ENCODE measurements around the gene LAMP5.

Gene LAMP5

GRCh38 chr20:9500121-9500520, 14.3 kb upstream of the LAMP5 start:
- no peak for DNase-seq (ENCODE audit: low read depth)

GRCh38 chr20:9501473-9501872, 12.9 kb upstream of the LAMP5 start:
- DNase-seq (ENCODE audit: low read depth) = no peak

GRCh38 chr20:9503526-9504245, 10.7 kb upstream of the LAMP5 start:
- no peak for DNase-seq (ENCODE audit: low read depth)

GRCh38 chr20:9506280-9506821, 8.0 kb upstream of the LAMP5 start:
- no peak for DNase-seq (ENCODE audit: low read depth)

GRCh38 chr20:9506964-9507369, 7.4 kb upstream of the LAMP5 start:
- no peak for DNase-seq (ENCODE audit: low read depth)

- DNase-seq (ENCODE audit: low read depth) = no peak
Measured at GRCh38 chr20:9507544-9508239, 6.7 kb upstream of the LAMP5 start.

GRCh38 chr20:9508240-9508661, 6.1 kb upstream of the LAMP5 start:
- no peak for DNase-seq (ENCODE audit: low read depth)

GRCh38 chr20:9508696-9509178, 5.7 kb upstream of the LAMP5 start:
- no peak for DNase-seq (ENCODE audit: low read depth)

- DNase-seq (ENCODE audit: low read depth) = no peak
Measured at GRCh38 chr20:9509246-9509645, 5.1 kb upstream of the LAMP5 start.

- DNase-seq (ENCODE audit: low read depth) = no peak
Measured at GRCh38 chr20:9510911-9511310, 3.5 kb upstream of the LAMP5 start.

- DNase-seq (ENCODE audit: low read depth) = no peak
Measured at GRCh38 chr20:9514072-9514460, 324 bp upstream of the LAMP5 start.

- DNase-seq (ENCODE audit: low read depth) = no peak
Measured at GRCh38 chr20:9515214-9515585, 810 bp downstream of the LAMP5 start.

GRCh38 chr20:9515741-9516233, 1.4 kb downstream of the LAMP5 start:
- DNase-seq (ENCODE audit: low read depth) = no peak

GRCh38 chr20:9516234-9516871, 2.0 kb downstream of the LAMP5 start:
- DNase-seq (ENCODE audit: low read depth) = no peak

- DNase-seq (ENCODE audit: low read depth) = no peak
Measured at GRCh38 chr20:9517297-9518162, 3.1 kb downstream of the LAMP5 start.

GRCh38 chr20:9518576-9519175, 4.3 kb downstream of the LAMP5 start:
- no peak for DNase-seq (ENCODE audit: low read depth)

- DNase-seq (ENCODE audit: low read depth) = no peak
Measured at GRCh38 chr20:9520086-9520485, 5.7 kb downstream of the LAMP5 start.

- no peak for DNase-seq (ENCODE audit: low read depth)
Measured at GRCh38 chr20:9523636-9524035, 9.2 kb downstream of the LAMP5 start.

GRCh38 chr20:9531581-9531980, 17.2 kb downstream of the LAMP5 start:
- no peak for DNase-seq (ENCODE audit: low read depth)

- DNase-seq (ENCODE audit: low read depth) = no peak
Measured at GRCh38 chr20:9532069-9532838, 17.9 kb downstream of the LAMP5 start.

GRCh38 chr20:9534025-9534424, 19.6 kb downstream of the LAMP5 start:
- DNase-seq (ENCODE audit: low read depth) = no peak

All from T-helper 22 cell (primary cell).